22Rv1 (cell line): Measurements from ENCODE around the gene PITRM1.

Experiments used
- ZFX ChIP-seq: fragments of 450-650 bp; IDR thresholded peaks from 2 replicates; pipeline ENCODE4 v1.6.1; 2017; ENCODE audit warnings: antibody characterized with exemption, borderline replicate concordance
- TF ChIP-seq, protein P1 (sequence below): fragments of 450-650 bp; IDR thresholded peaks from 2 replicates; pipeline ENCODE4 v1.5.1; 2017; ENCODE audit warnings: mild to moderate bottlenecking

GRCh38 chr10:3143791-3144434 is 28.7 kb downstream of the PITRM1 start:
- TF ChIP-seq, protein P1, sequence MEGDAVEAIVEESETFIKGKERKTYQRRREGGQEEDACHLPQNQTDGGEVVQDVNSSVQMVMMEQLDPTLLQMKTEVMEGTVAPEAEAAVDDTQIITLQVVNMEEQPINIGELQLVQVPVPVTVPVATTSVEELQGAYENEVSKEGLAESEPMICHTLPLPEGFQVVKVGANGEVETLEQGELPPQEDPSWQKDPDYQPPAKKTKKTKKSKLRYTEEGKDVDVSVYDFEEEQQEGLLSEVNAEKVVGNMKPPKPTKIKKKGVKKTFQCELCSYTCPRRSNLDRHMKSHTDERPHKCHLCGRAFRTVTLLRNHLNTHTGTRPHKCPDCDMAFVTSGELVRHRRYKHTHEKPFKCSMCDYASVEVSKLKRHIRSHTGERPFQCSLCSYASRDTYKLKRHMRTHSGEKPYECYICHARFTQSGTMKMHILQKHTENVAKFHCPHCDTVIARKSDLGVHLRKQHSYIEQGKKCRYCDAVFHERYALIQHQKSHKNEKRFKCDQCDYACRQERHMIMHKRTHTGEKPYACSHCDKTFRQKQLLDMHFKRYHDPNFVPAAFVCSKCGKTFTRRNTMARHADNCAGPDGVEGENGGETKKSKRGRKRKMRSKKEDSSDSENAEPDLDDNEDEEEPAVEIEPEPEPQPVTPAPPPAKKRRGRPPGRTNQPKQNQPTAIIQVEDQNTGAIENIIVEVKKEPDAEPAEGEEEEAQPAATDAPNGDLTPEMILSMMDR, result no peak
- TF ChIP-seq ZFX, result no peak
